ES-I3 (cell line): Measurements from ENCODE around the gene ASPHD1.
"Not testable (repeated sequence)": the region's sequence is repeated elsewhere in the genome, so short reads cannot be mapped to it uniquely, and the experiment has no call there.

Source experiments
- H3K36me3 ChIP-seq: 2 replicates; pipeline ENCODE4 v1.6.1; 2013; ENCODE audit warnings: mild to moderate bottlenecking, low read length, control low read depth, moderate library complexity; ENCODE audit not compliant: insufficient read depth
- H3K4me1 ChIP-seq: 2 replicates; pipeline ENCODE4 v1.6.1; 2013; ENCODE audit warnings: mild to moderate bottlenecking, control low read depth, low read length; ENCODE audit not compliant: insufficient read depth
- H3K9ac ChIP-seq: 2 replicates; pipeline ENCODE4 v1.6.1; 2013; ENCODE audit warnings: low read depth, mild to moderate bottlenecking, low read length, moderate library complexity
- H3K9me3 ChIP-seq: 2 replicates; pipeline ENCODE4 v1.6.1; 2013; ENCODE audit warnings: mild to moderate bottlenecking, low read length, moderate library complexity; ENCODE audit not compliant: control insufficient read depth, insufficient read depth

The ASPHD1 gene

DNA sequence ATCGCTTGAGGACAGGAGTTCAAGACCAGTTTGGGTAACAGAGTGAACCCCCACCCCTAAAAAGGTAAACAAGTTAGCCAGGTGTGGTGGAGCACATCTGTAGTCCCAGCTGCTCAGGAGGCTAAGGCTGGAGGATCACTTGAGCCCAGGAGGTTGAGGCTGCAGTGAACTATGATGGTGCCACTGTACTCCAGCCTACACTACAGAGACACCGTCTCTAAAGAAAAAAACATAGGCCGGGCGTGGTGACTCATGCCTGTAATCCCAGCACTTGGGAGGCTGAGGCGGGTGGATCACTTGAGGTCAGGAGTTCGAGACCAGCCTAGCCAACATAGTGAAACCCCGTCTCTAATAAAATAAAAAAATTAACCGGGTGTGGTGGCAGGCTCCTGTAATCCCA, 31.2 kb upstream of the ASPHD1 start:
- not testable (repeated sequence) for H3K9ac ChIP-seq, H3K4me1 ChIP-seq, H3K36me3 ChIP-seq, H3K9me3 ChIP-seq

DNA sequence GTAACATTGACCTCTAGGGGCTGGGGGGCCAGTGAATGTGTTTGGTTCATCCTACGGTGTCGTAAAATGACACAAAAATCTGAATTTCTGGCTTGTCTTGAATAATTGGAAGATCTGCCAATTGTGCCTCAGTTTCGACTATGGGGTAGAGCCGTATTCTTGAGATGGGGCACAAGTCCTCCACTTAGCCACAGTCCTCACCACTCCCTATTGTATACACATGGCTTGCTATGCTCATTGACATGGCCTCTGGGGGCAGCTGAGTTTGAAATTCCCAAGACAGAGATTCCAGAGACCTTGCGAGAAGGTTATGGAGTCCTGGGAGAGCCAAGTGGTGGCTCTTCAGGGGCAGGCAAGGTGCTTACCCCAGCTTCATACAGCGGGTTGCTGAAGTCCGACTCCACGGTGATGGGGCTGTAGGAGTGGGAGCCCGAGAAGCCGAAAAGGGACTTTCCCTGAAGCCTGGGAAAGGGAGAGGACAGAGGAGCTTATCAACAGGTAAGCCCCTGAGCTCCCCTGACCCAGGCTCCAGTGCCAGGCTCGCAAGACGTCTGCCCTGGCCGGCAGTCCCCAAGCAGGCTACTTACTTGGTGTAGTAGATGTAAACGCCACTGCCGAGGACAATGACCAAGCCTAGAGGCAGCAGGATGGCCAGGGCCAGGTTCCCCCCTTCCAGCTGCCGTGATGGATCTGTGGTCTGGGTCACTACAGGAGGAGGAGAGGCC, 28.3 kb upstream of the ASPHD1 start:
- no peaks in the 10 kb centered on the region for H3K9me3 ChIP-seq
- H3K9ac ChIP-seq, result no peak overlapping the region
- no peaks in the 10 kb centered on the region for H3K36me3 ChIP-seq
- H3K4me1 ChIP-seq, result no peaks in the 10 kb centered on the region; the same call in 1 of the 2 replicates

DNA sequence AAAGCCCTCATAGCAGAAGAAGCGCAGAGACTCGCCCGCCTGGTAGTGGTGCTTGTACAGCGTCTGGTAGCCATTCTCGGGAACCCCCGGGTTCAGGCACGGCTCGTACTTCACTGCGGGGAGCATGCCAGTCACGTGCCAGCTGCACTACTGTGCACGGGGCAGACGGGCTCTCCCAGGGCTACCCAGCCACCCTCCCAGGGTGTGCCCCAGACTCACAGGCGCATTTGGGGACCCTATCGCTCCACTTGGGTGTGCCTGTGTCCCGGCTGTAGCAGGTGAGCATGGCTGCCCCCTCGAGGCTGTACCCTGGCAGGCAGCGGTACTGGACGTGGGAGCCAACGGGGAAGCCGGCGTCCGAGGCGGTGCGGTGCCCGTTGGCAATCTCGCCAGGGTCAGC, 27.0 kb upstream of the ASPHD1 start:
- Histone ChIP-seq H3K9ac (no peak overlapping the region), H3K4me1 (no peaks in the 10 kb centered on the region; the same call in 1 of the 2 replicates), H3K9me3 (no peaks in the 10 kb centered on the region), H3K36me3 (no peaks in the 10 kb centered on the region)

DNA sequence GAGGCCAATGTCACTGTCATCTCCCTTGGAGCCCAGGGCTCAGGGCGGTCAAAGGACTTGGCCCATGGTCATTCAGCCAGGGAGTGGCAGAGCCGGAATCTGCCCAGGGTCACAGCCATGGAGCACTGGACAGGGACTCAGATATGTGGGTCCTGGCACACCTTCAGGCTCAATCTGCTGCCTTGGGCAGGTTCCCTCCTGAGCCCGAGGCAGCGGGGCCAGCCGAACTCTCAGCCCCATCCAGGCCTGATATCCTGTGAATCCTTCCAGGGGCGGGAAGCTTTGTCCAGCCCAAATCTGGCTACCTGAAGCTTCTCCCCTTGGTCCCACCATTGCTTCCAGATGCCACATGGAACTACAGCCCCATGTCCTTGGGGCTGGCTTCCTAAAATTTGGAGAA, 25.1 kb upstream of the ASPHD1 start:
- no peak overlapping the region for H3K9ac ChIP-seq
- H3K4me1 ChIP-seq, result no peaks in the 10 kb centered on the region; the same call in 1 of the 2 replicates

DNA sequence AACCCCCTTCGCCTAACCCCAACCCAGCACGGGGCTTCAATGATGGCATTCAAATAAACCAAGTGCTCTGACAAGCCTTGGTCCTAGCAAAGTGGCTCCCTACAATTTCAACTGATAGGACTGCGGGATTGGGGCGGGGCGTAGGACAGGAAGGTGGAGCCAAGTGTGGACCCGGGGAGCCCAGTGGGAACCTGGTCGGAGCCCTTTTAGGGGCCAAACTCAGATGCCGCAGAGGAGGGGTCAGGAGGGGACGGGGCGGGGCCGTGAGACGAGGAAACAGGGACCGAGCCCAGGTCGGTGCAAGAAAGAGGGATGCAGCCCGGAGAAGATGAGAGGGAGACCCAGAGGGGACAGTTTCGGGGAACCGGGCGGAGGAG, 24.1 kb upstream of the ASPHD1 start:
- Histone ChIP-seq H3K4me1 (no peaks in the 10 kb centered on the region; the same call in 1 of the 2 replicates), H3K9me3 (no peaks in the 10 kb centered on the region), H3K36me3 (no peaks in the 10 kb centered on the region), H3K9ac (peak overlapping the region; percentile 62; the same call in 1 of the 2 replicates)

More for the DNA sequence above, 25.1 kb upstream of the ASPHD1 start:
- no peaks in the 10 kb centered on the region for H3K36me3 ChIP-seq
- H3K9me3 ChIP-seq, result no peaks in the 10 kb centered on the region

DNA sequence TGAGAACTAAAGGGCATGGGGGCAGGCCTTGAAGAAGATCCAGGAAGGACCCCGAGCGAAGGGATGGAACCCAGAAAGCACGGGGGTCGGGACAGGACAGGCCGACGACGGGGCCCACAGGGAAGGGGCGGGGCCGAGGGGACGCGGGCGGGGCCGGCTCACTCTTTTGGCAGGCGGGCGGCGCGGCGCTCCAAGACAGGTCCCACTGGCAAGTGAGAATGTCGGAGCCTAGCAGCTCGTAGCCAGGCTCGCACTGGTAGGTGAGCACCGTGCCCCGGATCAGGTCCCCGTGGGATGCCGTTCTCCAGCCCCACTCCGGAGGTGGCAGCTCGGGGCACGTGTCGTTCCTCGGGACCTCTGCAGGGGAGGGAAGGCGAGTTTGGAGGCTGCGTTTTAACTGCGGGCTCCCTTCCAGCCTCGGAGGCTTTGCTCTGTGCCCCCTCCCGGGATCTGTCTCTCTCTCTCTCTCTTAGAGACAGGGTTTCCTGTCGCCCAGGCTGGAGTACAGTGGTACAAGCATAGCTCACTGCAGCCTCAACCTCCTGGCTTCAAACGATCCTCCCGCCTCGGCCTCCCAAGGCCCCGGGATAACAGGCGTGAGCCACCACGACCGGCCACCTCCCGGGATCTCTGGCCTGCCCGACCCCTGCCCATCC, 23.6 kb upstream of the ASPHD1 start:
- Histone ChIP-seq H3K36me3 (no peaks in the 10 kb centered on the region), H3K9ac (peak overlapping the region; percentile 62; the same call in 1 of the 2 replicates), H3K9me3 (no peaks in the 10 kb centered on the region), H3K4me1 (no peaks in the 10 kb centered on the region; the same call in 1 of the 2 replicates)

DNA sequence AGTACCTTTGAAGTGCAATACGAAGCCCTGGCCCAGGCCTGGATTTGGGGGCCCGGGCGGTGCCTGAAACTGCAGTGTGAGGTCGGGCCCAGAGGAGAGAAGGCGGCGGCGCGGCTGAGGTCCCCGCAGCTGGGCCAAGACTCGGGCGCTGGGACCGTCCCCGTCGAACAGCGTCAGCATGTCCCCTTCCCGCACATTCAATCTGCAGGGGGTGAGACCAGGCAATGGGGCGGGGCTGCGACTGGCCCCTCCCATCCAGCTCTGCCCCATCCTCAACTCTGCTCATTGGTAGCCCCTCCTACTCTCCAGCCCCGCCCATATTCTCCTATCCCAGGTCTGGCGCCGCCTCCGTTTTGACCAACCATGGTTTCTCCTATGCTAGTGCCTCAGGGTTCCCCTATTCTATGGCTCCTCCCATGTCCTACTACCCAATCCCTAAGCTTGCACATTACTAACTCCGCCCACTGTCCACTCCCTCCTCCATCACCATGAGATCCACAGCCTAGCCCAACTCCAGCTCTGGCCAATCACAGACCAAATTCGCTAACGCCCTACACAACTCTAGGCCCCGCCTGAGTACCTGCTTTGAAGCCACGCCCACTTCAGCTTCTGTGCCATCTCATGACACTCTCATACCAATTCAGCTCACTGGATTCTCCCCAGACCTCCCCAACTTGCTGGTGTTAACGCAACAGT, 22.9 kb upstream of the ASPHD1 start:
- Histone ChIP-seq H3K9me3 (no peaks in the 10 kb centered on the region), H3K36me3 (no peaks in the 10 kb centered on the region), H3K9ac (peak overlapping the region; percentile 62; the same call in 1 of the 2 replicates), H3K4me1 (no peaks in the 10 kb centered on the region; the same call in 1 of the 2 replicates)

DNA sequence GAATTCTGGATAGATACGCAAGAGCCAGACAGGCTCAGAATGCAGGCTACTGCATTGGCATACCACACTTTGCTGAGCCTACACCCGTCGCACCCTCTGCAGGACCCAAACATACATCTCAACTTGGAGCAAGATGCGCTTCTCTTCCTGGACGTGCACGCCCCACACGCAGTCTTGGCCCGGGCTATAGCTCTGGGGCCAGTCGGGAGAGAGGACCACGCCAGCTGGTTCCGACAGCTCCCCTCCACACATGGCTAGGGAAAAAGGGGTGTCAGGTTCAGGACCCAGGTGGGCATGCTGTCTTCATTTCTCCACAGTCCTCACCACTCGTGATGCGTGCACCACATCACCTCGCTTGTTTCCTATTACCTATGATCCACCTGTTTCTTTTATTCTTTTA, 22.1 kb upstream of the ASPHD1 start:
- Histone ChIP-seq H3K9me3 (no peaks in the 10 kb centered on the region), H3K4me1 (no peaks in the 10 kb centered on the region; the same call in 1 of the 2 replicates), H3K36me3 (no peaks in the 10 kb centered on the region; the same call in 1 of the 2 replicates), H3K9ac (no peak overlapping the region)

DNA sequence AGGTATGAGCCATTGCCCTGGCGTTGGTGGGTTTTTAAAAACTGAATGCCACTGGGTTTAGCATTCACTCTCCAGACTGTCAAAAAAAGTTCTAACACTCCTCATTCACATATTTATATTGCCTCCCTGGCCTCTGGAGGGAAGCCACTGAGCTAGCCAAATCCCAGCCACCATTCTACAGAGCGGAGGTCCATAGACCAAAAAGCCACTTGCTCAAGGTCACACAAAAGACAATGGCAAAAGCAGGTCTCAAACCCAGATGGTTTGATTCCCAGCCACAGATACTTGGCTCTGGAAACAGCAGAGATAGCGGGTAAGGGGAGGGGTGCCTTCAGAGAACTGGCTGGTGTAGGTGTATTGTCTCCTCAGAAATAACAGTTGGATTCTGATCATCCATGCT, 19.2 kb upstream of the ASPHD1 start:
- H3K9ac ChIP-seq, result no peak overlapping the region
- no peaks in the 10 kb centered on the region; the same call in 1 of the 2 replicates for H3K36me3 ChIP-seq
- H3K4me1 ChIP-seq, result no peaks in the 10 kb centered on the region; the same call in 1 of the 2 replicates
- H3K9me3 ChIP-seq, result no peaks in the 10 kb centered on the region

DNA sequence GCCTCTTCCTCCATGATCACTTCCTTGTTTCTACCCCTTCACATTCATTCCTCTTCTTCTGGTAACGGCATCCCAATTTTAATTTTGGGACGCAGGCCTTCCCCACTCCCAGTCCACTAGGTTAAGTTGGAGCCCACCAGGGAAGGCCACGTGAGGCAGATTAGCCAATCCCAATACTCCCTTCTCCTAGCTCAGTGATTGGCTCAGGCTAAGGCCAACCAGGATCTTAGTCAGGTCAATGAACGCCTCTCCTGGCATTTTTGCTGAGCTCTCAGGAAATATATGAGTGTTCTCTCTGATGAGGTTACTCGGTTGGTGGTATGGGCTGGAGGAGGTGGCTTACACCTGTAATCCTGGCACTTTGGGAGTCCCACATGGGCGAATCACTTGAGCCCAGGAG, 16.3 kb upstream of the ASPHD1 start:
- H3K4me1 ChIP-seq, result no peaks in the 10 kb centered on the region
- no peak overlapping the region for H3K9ac ChIP-seq
- no peaks in the 10 kb centered on the region; the same call in 1 of the 2 replicates for H3K36me3 ChIP-seq
- H3K9me3 ChIP-seq, result no peaks in the 10 kb centered on the region

DNA sequence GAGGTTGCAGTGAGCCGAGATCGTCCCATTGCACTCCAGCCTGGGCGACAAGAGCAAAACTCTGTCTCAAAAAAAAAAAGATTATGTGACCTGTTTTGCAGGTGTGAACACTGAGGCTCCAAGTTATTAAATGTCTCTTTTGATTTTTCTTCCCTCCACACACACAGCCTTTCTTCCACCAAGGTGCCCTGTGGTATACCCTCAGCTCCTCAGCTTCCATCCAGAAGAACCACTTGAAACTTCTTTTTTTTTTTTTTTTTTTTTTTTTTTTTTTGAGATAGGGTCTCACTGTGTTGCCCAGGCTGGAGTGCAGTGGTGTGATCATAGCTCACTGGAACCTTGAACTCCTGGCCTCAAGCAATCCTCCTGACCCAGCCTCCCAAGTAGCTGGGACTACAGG, 10.9 kb upstream of the ASPHD1 start:
- not testable (repeated sequence) for H3K36me3 ChIP-seq, H3K9ac ChIP-seq, H3K4me1 ChIP-seq, H3K9me3 ChIP-seq

DNA sequence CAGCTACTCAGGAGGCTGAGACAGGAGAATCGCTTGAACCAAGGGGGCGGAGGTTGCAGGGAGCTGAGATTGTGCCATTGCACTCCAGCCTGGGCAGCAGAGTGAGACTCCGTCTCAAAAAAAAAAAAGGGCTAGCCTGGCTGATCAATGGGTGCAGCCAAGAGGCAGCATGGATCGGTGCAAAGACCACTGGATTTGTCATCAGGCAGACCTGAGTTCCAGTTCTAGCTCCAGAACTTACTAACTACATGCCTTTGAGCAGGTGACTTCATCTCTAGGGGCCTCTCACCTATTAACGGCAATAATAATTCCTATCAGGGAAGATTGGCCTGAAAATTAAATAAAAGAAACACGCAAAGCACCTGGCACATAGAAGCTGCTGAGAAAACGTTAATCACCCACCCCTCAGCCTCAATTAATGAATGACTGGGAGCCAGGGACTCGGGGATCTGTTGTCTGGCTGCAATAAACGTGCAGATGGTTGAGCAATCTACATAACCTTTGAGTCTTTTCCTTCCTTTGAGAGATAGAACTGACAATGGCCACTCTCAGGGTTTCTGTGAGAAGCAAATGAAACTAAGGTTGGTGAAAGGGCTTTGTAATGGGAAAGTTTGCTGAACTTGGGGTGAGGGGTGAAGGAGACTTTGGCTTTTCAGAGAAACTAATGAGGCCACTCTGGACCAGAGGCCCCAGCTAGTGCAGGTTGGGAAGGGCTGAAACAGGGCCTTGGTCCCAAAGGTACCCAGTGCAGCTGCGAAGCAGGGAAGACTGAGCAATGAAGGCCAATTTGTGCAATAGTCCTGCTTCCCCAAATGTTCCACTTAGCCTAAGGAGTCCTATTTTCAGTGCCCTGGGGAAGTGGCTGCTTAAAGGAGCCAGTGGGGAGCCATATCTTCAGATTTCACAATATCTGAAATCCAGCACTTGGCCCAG, 8.5 kb upstream of the ASPHD1 start:
- no peak overlapping the region for H3K9ac ChIP-seq
- H3K4me1 ChIP-seq, result no peaks in the 10 kb centered on the region
- no peaks in the 10 kb centered on the region for H3K36me3 ChIP-seq
- H3K9me3 ChIP-seq, result no peaks in the 10 kb centered on the region

DNA sequence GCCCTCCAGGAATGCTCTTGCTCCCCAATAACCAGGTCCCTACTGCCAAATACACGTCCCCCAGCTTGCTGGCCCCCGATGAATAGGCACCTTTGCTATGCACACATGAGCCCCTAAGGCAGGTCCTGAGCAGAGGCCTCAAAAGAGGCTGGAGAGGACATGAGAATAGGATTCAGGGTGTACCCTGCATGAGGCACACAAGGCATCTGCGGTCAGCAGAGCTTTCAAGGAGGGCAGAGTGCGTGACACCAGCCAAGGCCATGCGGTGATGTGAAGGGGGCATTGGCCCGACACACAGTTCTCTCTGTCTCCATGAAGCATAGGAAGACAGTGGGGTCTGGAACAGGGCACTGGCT, 7.9 kb upstream of the ASPHD1 start:
- Histone ChIP-seq H3K9me3 (no peaks in the 10 kb centered on the region), H3K36me3 (no peaks in the 10 kb centered on the region), H3K4me1 (no peaks in the 10 kb centered on the region), H3K9ac (no peak overlapping the region)

DNA sequence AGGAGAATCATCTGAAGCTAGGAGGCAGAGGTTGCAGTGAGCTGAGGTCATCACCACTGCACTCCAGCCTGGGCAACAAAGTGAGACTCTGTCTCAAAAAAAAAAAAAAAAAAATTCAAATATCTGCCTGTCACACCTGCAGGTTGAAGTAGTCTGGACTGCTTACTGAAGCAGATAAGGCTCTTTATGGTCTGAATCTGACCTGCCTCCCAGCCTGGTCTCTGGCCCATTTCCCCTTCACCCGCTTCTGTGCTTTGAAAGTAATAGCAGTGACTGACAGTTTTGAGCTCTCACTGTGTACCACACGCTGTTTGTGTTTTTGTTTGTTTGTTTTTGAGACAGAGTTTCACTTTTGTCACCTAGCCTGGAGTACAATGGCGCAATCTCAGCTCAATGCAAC, 6.7 kb upstream of the ASPHD1 start:
- Histone ChIP-seq H3K9me3 (no peaks in the 10 kb centered on the region), H3K36me3 (no peaks in the 10 kb centered on the region), H3K4me1 (no peaks in the 10 kb centered on the region; the same call in none of the 2 replicates), H3K9ac (no peak overlapping the region)
